SK-N-SH (cell line): Measurements from ENCODE around the gene MYPN. TPM values are rescaled to one million over a fixed set of nuclear protein-coding genes. Genes with fewer than 3 reads are reported as not detected.

Experiments used
- CTCF ChIA-PET: fragments of 300-600, 350-600 bp; formaldehyde crosslinking; extraction: SDS; loops from one replicate; lab custom pipeline; 2021; lab: Yijun Ruan, JAX
- POLR2A ChIA-PET: fragments of 350-600 bp; sonication (Branson Sonifier 250); formaldehyde crosslinking; extraction: SDS; loops from one replicate; lab custom pipeline; 2020; ENCODE audit warnings: antibody characterized with exemption, inconsistent platforms; lab: Yijun Ruan, JAX
- DNase-seq: peaks from one replicate; pipeline ENCODE4 v3.0.0; 2012
- H2AFZ ChIP-seq: fragments of 200-600 bp; sonication (generic); 2 replicates; pipeline ENCODE4 v1.8.1; 2016; ENCODE audit warnings: antibody characterized with exemption, mild to moderate bottlenecking, low read depth
- H3F3A ChIP-seq: fragments of 200-600 bp; sonication (generic); replicated peaks from 2 replicates; pipeline ENCODE3; 2016; ENCODE audit warnings: antibody characterized with exemption, mild to moderate bottlenecking; ENCODE audit not compliant: insufficient read depth
- H3K27ac ChIP-seq, 2 experiments: fragments of 200-500 bp in 1 of 2; fragments of 200-600 bp in 1 of 2; sonication (Bioruptor generic) in 1 of 2; sonication (generic), shearing (Covaris generic) in 1 of 2; 2 replicates each; pipeline versions ENCODE4 v1.5.1 to v1.6.1; 2014 to 2016; ENCODE audit warnings: low read depth in 2 of 2, inconsistent platforms in 1 of 2, low read length in 1 of 2, mild to moderate bottlenecking in 1 of 2, mixed read lengths in 1 of 2
- H3K27me3 ChIP-seq: fragments of 200-600 bp; sonication (generic), shearing (Covaris generic); 2 replicates; pipeline ENCODE4 v1.6.1; 2016; ENCODE audit warnings: mixed run types; ENCODE audit not compliant: insufficient read depth
- H3K36me3 ChIP-seq, 2 experiments: fragments of 200-500 bp in 1 of 2; fragments of 200-600 bp in 1 of 2; sonication (Bioruptor generic) in 1 of 2; sonication (generic) in 1 of 2; replicated peaks in 1 of 2; 2 replicates each; pipeline versions ENCODE3 to v1.5.1; 2014 to 2016; ENCODE audit warnings: low read length in 1 of 2, mild to moderate bottlenecking in 1 of 2; ENCODE audit not compliant: insufficient read depth in 2 of 2, control insufficient read depth in 1 of 2
- H3K4me1 ChIP-seq, 2 experiments: fragments of 200-500 bp in 1 of 2; fragments of 200-600 bp in 1 of 2; sonication (Bioruptor generic) in 1 of 2; sonication (generic), shearing (Covaris generic) in 1 of 2; 2 replicates each; pipeline versions ENCODE4 v1.5.1 to v1.6.1; 2014 to 2016; ENCODE audit warnings: low read depth in 1 of 2, low read length in 1 of 2, mixed run types in 1 of 2; ENCODE audit not compliant: insufficient read depth in 2 of 2, control insufficient read depth in 1 of 2
- H3K4me2 ChIP-seq: fragments of 200-600 bp; sonication (generic), shearing (Covaris generic); 2 replicates; pipeline ENCODE4 v1.6.1; 2017; ENCODE audit warnings: mixed run types
- H3K4me3 ChIP-seq, 2 experiments: fragments of 200-500 bp in 1 of 2; fragments of 200-600 bp in 1 of 2; sonication (Bioruptor generic) in 1 of 2; sonication (generic), shearing (Covaris generic) in 1 of 2; 2 replicates each; pipeline versions ENCODE4 v1.5.1 to v1.8.1; 2014 to 2016; ENCODE audit warnings: low read depth in 2 of 2, inconsistent platforms in 1 of 2, low read length in 1 of 2, mild to moderate bottlenecking in 1 of 2, mixed read lengths in 1 of 2, moderate library complexity in 1 of 2
- H3K79me2 ChIP-seq: fragments of 200-600 bp; sonication (generic); 2 replicates; pipeline ENCODE4 v1.8.1; 2017; ENCODE audit warnings: mild to moderate bottlenecking; ENCODE audit not compliant: insufficient read depth
- H3K9ac ChIP-seq: fragments of 200-600 bp; sonication (generic); 2 replicates; pipeline ENCODE4 v1.6.1; 2017; ENCODE audit warnings: mixed run types
- H3K9me2 ChIP-seq: fragments of 200-600 bp; sonication (generic); 2 replicates; pipeline ENCODE4 v1.6.1; 2017; ENCODE audit warnings: mixed run types
- H3K9me3 ChIP-seq: fragments of 200-600 bp; sonication (generic); 2 replicates; pipeline ENCODE4 v1.6.1; 2017; ENCODE audit warnings: mixed run types, mild to moderate bottlenecking, moderate library complexity
- H4K20me1 ChIP-seq: fragments of 200-600 bp; sonication (generic); 2 replicates; pipeline ENCODE4 v1.6.1; 2017; ENCODE audit warnings: mild to moderate bottlenecking, mixed run types; ENCODE audit not compliant: insufficient read depth
- CHD2 ChIP-seq: fragments of 150-350 bp; IDR thresholded peaks from 2 replicates; pipeline ENCODE4 v1.6.1; 2018; ENCODE audit warnings: low read length; ENCODE audit not compliant: partially characterized antibody
- ELF1 ChIP-seq: IDR thresholded peaks from 2 replicates; pipeline ENCODE4 v1.4.0; 2012
- EP300 ChIP-seq, 2 experiments: IDR thresholded peaks; 2 replicates each; pipeline versions ENCODE4 v1.4.0 to v1.6.1; 2012; ENCODE audit warnings: borderline replicate concordance in 1 of 2, low read depth in 1 of 2, low read length in 1 of 2
- FOSL2 ChIP-seq: IDR thresholded peaks from 2 replicates; pipeline ENCODE4 v1.4.0; 2012; ENCODE audit warnings: low read depth, mild to moderate bottlenecking, moderate library complexity, borderline replicate concordance
- FOXJ3 ChIP-seq: sonication (generic); formaldehyde crosslinking; IDR thresholded peaks from 2 replicates; pipeline ENCODE4 v1.5.1; 2020; ENCODE audit warnings: mild to moderate bottlenecking, missing genetic modification reagents
- FOXM1 ChIP-seq: IDR thresholded peaks from 2 replicates; pipeline ENCODE4 v1.4.0; 2012; ENCODE audit warnings: low read depth, mild to moderate bottlenecking
- GABPA ChIP-seq: IDR thresholded peaks from 2 replicates; pipeline ENCODE4 v1.4.0; 2012; ENCODE audit warnings: low read depth, mild to moderate bottlenecking
- JUND ChIP-seq: IDR thresholded peaks from 2 replicates; pipeline ENCODE4 v1.4.0; 2012
- MEF2A ChIP-seq: IDR thresholded peaks from 2 replicates; pipeline ENCODE4 v1.4.0; 2012; ENCODE audit warnings: low read depth, borderline replicate concordance
- MXI1 ChIP-seq: IDR thresholded peaks from 2 replicates; pipeline ENCODE4 v1.6.1; 2012; ENCODE audit warnings: mild to moderate bottlenecking, low read depth, low read length, improper control_type of control experiment
- NFIC ChIP-seq: IDR thresholded peaks from 2 replicates; pipeline ENCODE4 v1.4.0; 2012; ENCODE audit warnings: borderline replicate concordance
- NRF1 ChIP-seq: IDR thresholded peaks from 2 replicates; pipeline ENCODE4 v1.6.1; 2012; ENCODE audit warnings: low read depth, mild to moderate bottlenecking, low read length
- POLR2AphosphoS5 ChIP-seq: IDR thresholded peaks from 2 replicates; pipeline ENCODE4 v1.6.1; 2012; ENCODE audit warnings: low read depth, low read length
- RAD21 ChIP-seq: IDR thresholded peaks from 2 replicates; pipeline ENCODE4 v1.6.1; 2012; ENCODE audit warnings: mild to moderate bottlenecking, low read length
- RCOR1 ChIP-seq: fragments of 150-350 bp; IDR thresholded peaks from 2 replicates; pipeline ENCODE4 v1.6.1; 2017; ENCODE audit warnings: antibody characterized with exemption, low read length
- RFX5 ChIP-seq: IDR thresholded peaks from 2 replicates; pipeline ENCODE4 v1.6.1; 2012; ENCODE audit warnings: mild to moderate bottlenecking, improper control_type of control experiment, low read length
- SIN3A ChIP-seq: IDR thresholded peaks from 2 replicates; pipeline ENCODE4 v1.6.1; 2012; ENCODE audit warnings: low read depth, mild to moderate bottlenecking, low read length, moderate library complexity, borderline replicate concordance
- SMC3 ChIP-seq: IDR thresholded peaks from 2 replicates; pipeline ENCODE4 v1.6.1; 2012; ENCODE audit warnings: low read depth, low read length, improper control_type of control experiment
- TAF1 ChIP-seq: IDR thresholded peaks from 2 replicates; pipeline ENCODE4 v1.6.1; 2012; ENCODE audit warnings: low read depth, mild to moderate bottlenecking, low read length, moderate library complexity, borderline replicate concordance
- TEAD4 ChIP-seq: IDR thresholded peaks from 2 replicates; pipeline ENCODE4 v1.4.0; 2012; ENCODE audit warnings: mild to moderate bottlenecking, borderline replicate concordance; ENCODE audit not compliant: insufficient read depth
- WGBS: methylation state at CpG from one replicate; pipeline ENCODE4 v1.1.6; 2017; ENCODE audit warnings: low lambda C conversion rate; 5-methylcytosine and 5-hydroxymethylcytosine counted together
- polyA plus RNA-seq, 3 experiments: library from polyadenylated mRNA; depleted of rRNA; stranded (reverse); fragments of >200 nt; gene quantifications; 2 replicates each; pipeline ENCODE4 v1.2.3, GENCODE V29; 2012
- TF ChIP-seq, protein P1 (sequence below): fragments of 150-350 bp; IDR thresholded peaks from 2 replicates; pipeline ENCODE4 v1.6.1; 2016; ENCODE audit warnings: mild to moderate bottlenecking, low read depth, low read length
- TF ChIP-seq, protein P2 (sequence below): IDR thresholded peaks from 2 replicates; pipeline ENCODE4 v1.4.0; 2012; ENCODE audit warnings: low read depth, borderline replicate concordance
- TF ChIP-seq, protein P3 (sequence below): IDR thresholded peaks from 2 replicates; pipeline ENCODE4 v1.4.0; 2012; ENCODE audit warnings: low read depth
- TF ChIP-seq, protein P4 (sequence below): IDR thresholded peaks from 2 replicates; pipeline ENCODE4 v1.4.0; 2012; ENCODE audit warnings: low read depth, borderline replicate concordance
- TF ChIP-seq, protein P5 (sequence below): IDR thresholded peaks from 2 replicates; pipeline ENCODE4; 2012

MYPN gene
- polyA plus RNA-seq, 1 of the 3 experiments (the other 2 are of a cell fraction), result 0.43 TPM

DNA sequence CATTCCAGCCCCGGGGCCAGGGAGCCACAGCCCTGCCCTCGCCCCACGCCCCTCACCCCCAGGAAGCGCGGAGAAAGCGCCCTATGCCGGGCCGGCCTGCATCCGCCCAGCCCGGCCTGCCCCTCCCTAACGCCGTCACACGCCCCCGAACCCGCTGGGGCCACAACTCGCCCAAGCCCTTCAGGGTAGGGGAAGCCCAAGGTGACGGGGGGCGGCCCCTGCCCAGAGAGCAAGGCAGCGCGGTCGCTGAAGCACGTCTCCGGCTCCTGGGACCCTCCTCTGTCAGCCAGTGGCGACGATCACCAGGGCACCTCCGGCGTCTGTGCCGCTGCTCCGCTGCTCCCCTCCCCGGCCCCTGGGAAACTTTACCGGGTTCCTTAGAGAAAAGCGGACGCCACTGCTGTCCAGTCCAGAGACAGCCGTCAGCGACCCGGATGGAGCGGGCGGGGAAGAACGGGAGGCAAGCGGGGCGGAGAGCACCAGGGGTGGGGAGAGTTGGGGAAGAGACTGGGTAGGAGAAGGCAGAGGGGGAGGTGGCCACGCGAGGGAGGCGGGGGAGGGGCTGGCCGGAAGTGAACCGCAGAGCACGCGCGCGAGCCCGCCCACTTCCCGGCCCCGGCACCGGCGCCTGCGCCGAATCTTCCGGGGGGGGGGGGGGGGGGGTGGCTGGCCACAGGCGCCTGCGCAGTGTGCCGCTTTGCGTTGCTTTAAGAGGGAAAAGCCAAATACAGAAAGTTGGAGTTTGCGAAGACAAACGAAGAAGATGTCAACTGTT, 34.3 kb upstream of the MYPN start, which contains the start of gene HERC4:
HERC4 (minus strand) TSS at position 509 of the 775 bp plus-strand sequence. CDS start 2,175 bp downstream, outside the sequence.
- CTCF ChIA-PET, result no interaction called here
- no peaks in the 10 kb centered on the region for H3K27me3 ChIP-seq
- peaks cover 32% of the 10 kb centered on the region for H4K20me1 ChIP-seq
- no peaks in the 10 kb centered on the region for H3K9me2 ChIP-seq
- H2AFZ ChIP-seq, result peak within 1 kb of the TSS; percentile 100
- H3F3A ChIP-seq, result peaks cover 11% of the 10 kb centered on the region
- POLR2A ChIA-PET, result no interaction called here
- peaks cover 51% of the 10 kb centered on the region for H3K79me2 ChIP-seq
- no peaks in the 10 kb centered on the region for H3K9me3 ChIP-seq
- peak within 1 kb of the TSS; percentile 94 for H3K4me2 ChIP-seq
- peak within 1 kb of the TSS; percentile 99 for H3K9ac ChIP-seq
- WGBS, result under 1% methylated on average over 39 of the region's 64 CpGs
- H3K27ac ChIP-seq, result peak within 1 kb of the TSS; percentile 98 to 99
- peak within 1 kb of the TSS; percentile 89 to 97 for H3K4me3 ChIP-seq
- peak; percentile 99 for DNase-seq
- H3K4me1 ChIP-seq, result peaks cover 0 to 12% of the 10 kb centered on the region in 2 experiments; a peak in 3 of 4 replicates
- TF ChIP-seq POLR2AphosphoS5 (peak; percentile 76), MXI1 (peak; percentile 75; the same call in 1 of the 2 replicates), SIN3A (peak; percentile 59; the same call in 1 of the 2 replicates), TEAD4 (no peak), GABPA (peak; percentile 77), EP300 (IDR thresholded peaks at IDR 0.05; ENCODE audit: borderline replicate concordance in 1 of 2, low read depth in 1 of 2, low read length in 1 of 2) (0 out of 4 replicates have a peak, but pooled peaks of 1 of the 2 experiments have one; percentile 3), SMC3 (no peak), RFX5 (no peak), RAD21 (no peak), RCOR1 (peak; percentile 7; the same call in 1 of the 2 replicates), NRF1 (peak; percentile 85), FOXJ3 (CRISPR knock-in tag) (no peak), FOXM1 (no peak), NFIC (no peak), JUND (no peak), TAF1 (peak; percentile 68), CHD2 (peak; percentile 87), ELF1 (peak; percentile 29), MEF2A (no peak), FOSL2 (0 out of 2 replicates have a peak, but pooled peaks have one; percentile 1)
- TF ChIP-seq, protein P1, sequence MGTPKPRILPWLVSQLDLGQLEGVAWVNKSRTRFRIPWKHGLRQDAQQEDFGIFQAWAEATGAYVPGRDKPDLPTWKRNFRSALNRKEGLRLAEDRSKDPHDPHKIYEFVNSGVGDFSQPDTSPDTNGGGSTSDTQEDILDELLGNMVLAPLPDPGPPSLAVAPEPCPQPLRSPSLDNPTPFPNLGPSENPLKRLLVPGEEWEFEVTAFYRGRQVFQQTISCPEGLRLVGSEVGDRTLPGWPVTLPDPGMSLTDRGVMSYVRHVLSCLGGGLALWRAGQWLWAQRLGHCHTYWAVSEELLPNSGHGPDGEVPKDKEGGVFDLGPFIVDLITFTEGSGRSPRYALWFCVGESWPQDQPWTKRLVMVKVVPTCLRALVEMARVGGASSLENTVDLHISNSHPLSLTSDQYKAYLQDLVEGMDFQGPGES, result no peak
- TF ChIP-seq, protein P2, sequence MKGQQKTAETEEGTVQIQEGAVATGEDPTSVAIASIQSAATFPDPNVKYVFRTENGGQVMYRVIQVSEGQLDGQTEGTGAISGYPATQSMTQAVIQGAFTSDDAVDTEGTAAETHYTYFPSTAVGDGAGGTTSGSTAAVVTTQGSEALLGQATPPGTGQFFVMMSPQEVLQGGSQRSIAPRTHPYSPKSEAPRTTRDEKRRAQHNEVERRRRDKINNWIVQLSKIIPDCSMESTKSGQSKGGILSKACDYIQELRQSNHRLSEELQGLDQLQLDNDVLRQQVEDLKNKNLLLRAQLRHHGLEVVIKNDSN, result no peak
- TF ChIP-seq, protein P3, sequence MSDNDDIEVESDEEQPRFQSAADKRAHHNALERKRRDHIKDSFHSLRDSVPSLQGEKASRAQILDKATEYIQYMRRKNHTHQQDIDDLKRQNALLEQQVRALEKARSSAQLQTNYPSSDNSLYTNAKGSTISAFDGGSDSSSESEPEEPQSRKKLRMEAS, result peak; percentile 88
- TF ChIP-seq, protein P4, sequence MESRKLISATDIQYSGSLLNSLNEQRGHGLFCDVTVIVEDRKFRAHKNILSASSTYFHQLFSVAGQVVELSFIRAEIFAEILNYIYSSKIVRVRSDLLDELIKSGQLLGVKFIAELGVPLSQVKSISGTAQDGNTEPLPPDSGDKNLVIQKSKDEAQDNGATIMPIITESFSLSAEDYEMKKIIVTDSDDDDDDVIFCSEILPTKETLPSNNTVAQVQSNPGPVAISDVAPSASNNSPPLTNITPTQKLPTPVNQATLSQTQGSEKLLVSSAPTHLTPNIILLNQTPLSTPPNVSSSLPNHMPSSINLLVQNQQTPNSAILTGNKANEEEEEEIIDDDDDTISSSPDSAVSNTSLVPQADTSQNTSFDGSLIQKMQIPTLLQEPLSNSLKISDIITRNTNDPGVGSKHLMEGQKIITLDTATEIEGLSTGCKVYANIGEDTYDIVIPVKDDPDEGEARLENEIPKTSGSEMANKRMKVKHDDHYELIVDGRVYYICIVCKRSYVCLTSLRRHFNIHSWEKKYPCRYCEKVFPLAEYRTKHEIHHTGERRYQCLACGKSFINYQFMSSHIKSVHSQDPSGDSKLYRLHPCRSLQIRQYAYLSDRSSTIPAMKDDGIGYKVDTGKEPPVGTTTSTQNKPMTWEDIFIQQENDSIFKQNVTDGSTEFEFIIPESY, result no peak
- TF ChIP-seq, protein P5, sequence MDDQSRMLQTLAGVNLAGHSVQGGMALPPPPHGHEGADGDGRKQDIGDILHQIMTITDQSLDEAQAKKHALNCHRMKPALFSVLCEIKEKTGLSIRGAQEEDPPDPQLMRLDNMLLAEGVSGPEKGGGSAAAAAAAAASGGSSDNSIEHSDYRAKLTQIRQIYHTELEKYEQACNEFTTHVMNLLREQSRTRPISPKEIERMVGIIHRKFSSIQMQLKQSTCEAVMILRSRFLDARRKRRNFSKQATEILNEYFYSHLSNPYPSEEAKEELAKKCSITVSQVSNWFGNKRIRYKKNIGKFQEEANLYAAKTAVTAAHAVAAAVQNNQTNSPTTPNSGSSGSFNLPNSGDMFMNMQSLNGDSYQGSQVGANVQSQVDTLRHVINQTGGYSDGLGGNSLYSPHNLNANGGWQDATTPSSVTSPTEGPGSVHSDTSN, result no peak
- H3K36me3 ChIP-seq, result peaks cover 15 to 23% of the 10 kb centered on the region in 2 experiments
